ENCODE data around the gene TEX51.

- TF ChIP-seq CTCF (conservative IDR thresholded peaks at IDR 0.05) (no peak), ZFX (IDR thresholded peaks at IDR 0.05) (no peak)
These were observed 43.9 kb downstream of the TEX51 start for GRCh38 chr2:126942427-126943203.

Measured in C4-2B (cell line).